ENCODE measurements around the gene TMPRSS11B. TPM values are rescaled to one million over a fixed set of nuclear protein-coding genes. Genes with fewer than 3 reads are reported as not detected.

TMPRSS11B gene
- total and polyA plus RNA-seq, 2 donors (not counting 1 experiment from before 2014, with no cell fraction given), result not detected

GRCh38 chr4:68256284-68256683 is 10.8 kb upstream of the TMPRSS11B start:
- no peaks in the 10 kb centered on the region for H3K79me2 ChIP-seq (ENCODE audit: control insufficient read depth, insufficient read depth, low read length)
- H3K9me3 Mint-ChIP-seq (ENCODE audit: insufficient read depth), result no peaks in the 10 kb centered on the region
- H3K4me3 Mint-ChIP-seq, result no peak overlapping the region
- no peaks in the 10 kb centered on the region for H3K27me3 ChIP-seq (replicated peaks in 1 of 4; ENCODE audit: control extremely low read depth in 1 of 4, control insufficient read depth in 3 of 4, insufficient read depth in 4 of 4, low read length in 3 of 4)
- no peaks in the 10 kb centered on the region for H3K4me1 ChIP-seq (ENCODE audit: control insufficient read depth in 2 of 2, insufficient read depth in 2 of 2, low read length in 2 of 2)
- 55% methylated on average over 3 of the region's 3 CpGs for WGBS (ENCODE audit: insufficient coverage)
- ChIA-PET POLR2A (no interaction called here), CTCF (no interaction called here)
- H3K4me1 Mint-ChIP-seq, result no peaks in the 10 kb centered on the region
- no peak overlapping the region for H3K27ac ChIP-seq (ENCODE audit: low read length in 2 of 2)
- no peak for DNase-seq
- H4K20me1 ChIP-seq (ENCODE audit: control insufficient read depth, insufficient read depth, low read length, poor library complexity, severe bottlenecking), result no peaks in the 10 kb centered on the region
- no peaks in the 10 kb centered on the region for H3K36me3 ChIP-seq (replicated peaks in 1 of 2; ENCODE audit: control extremely low read depth in 1 of 2, control insufficient read depth in 1 of 2, extremely low read depth in 1 of 2, insufficient read depth in 2 of 2, low read length in 1 of 2)
- no peak for TF ChIP-seq EZH2 (IDR thresholded peaks at IDR 0.05; ENCODE audit: borderline replicate concordance, insufficient read depth, low read depth, low read length, poor library complexity, severe bottlenecking)
- no peak for TF ChIP-seq CTCF (IDR thresholded peaks at IDR 0.05)
- no peak for ATAC-seq (ENCODE audit: low read depth)
- H3K4me3 ChIP-seq (ENCODE audit: control extremely low read depth in 1 of 5, extremely low read depth in 1 of 5, insufficient read depth in 1 of 5, low read depth in 2 of 5, low read length in 4 of 5), result no peak overlapping the region
- H3K9me3 ChIP-seq (ENCODE audit: control extremely low read depth in 1 of 3, control insufficient read depth in 2 of 3, insufficient read depth in 1 of 3, low read length in 2 of 3), result no peaks in the 10 kb centered on the region
- peaks cover 11% of the 10 kb centered on the region for H3K27me3 Mint-ChIP-seq
- no peak overlapping the region for H3K4me2 ChIP-seq (replicated peaks; ENCODE audit: low read depth, low read length, poor library complexity, severe bottlenecking)
- no peak overlapping the region for H2AFZ ChIP-seq (ENCODE audit: insufficient read depth, low read depth, low read length, poor library complexity, severe bottlenecking)
- H3K27ac Mint-ChIP-seq, result no peak overlapping the region
- no peak overlapping the region for H3K9ac ChIP-seq (ENCODE audit: low read length)
- intact Hi-C loops (cut with micrococcal nuclease), result no loop called here

GRCh38 chr4:68250151-68250930 is 4.8 kb upstream of the TMPRSS11B start:
- ATAC-seq (ENCODE audit: low read depth) (no peak), DNase-seq (no peak)
- Histone ChIP-seq H4K20me1 (ENCODE audit: control insufficient read depth, insufficient read depth, low read length, poor library complexity, severe bottlenecking) (no peaks in the 10 kb centered on the region), H3K27me3 (replicated peaks in 1 of 4; ENCODE audit: control extremely low read depth in 1 of 4, control insufficient read depth in 3 of 4, insufficient read depth in 4 of 4, low read length in 3 of 4) (no peaks in the 10 kb centered on the region), H3K27ac (ENCODE audit: low read length in 2 of 2) (no peak overlapping the region), H3K4me2 (replicated peaks; ENCODE audit: low read depth, low read length, poor library complexity, severe bottlenecking) (no peak overlapping the region), H3K9ac (ENCODE audit: low read length) (no peak overlapping the region), H3K4me1 (ENCODE audit: control insufficient read depth in 2 of 2, insufficient read depth in 2 of 2, low read length in 2 of 2) (no peaks in the 10 kb centered on the region), H3K36me3 (replicated peaks in 1 of 2; ENCODE audit: control extremely low read depth in 1 of 2, control insufficient read depth in 1 of 2, extremely low read depth in 1 of 2, insufficient read depth in 2 of 2, low read length in 1 of 2) (no peaks in the 10 kb centered on the region), H3K79me2 (ENCODE audit: control insufficient read depth, insufficient read depth, low read length) (no peaks in the 10 kb centered on the region), H2AFZ (ENCODE audit: insufficient read depth, low read depth, low read length, poor library complexity, severe bottlenecking) (no peak overlapping the region), H3K9me3 (ENCODE audit: control extremely low read depth in 1 of 3, control insufficient read depth in 2 of 3, insufficient read depth in 1 of 3, low read length in 2 of 3) (no peaks in the 10 kb centered on the region), H3K4me3 (ENCODE audit: control extremely low read depth in 1 of 5, extremely low read depth in 1 of 5, insufficient read depth in 1 of 5, low read depth in 2 of 5, low read length in 4 of 5) (no peak overlapping the region)
- H3K27ac Mint-ChIP-seq, result no peak overlapping the region
- no peaks in the 10 kb centered on the region for H3K4me1 Mint-ChIP-seq
- ChIA-PET POLR2A (no interaction called here), CTCF (no interaction called here)
- TF ChIP-seq EZH2 (IDR thresholded peaks at IDR 0.05; ENCODE audit: borderline replicate concordance, insufficient read depth, low read depth, low read length, poor library complexity, severe bottlenecking) (no peak), CTCF (IDR thresholded peaks at IDR 0.05) (no peak)
- intact Hi-C loops (cut with micrococcal nuclease), result no loop called here
- H3K27me3 Mint-ChIP-seq, result peaks cover 11% of the 10 kb centered on the region
- no peaks in the 10 kb centered on the region for H3K9me3 Mint-ChIP-seq (ENCODE audit: insufficient read depth)
- WGBS (ENCODE audit: insufficient coverage), result 67% methylated on average over 1 of the region's 4 CpGs
- H3K4me3 Mint-ChIP-seq, result no peak overlapping the region
